Heart left ventricle (tissue), 16 donors: ENCODE measurements around the gene AKAP12. TPM values are rescaled to one million over a fixed set of nuclear protein-coding genes. Genes with fewer than 3 reads are reported as not detected.
A peak's percentile ranks its signal among the peaks of the same experiment; 100 is the strongest.

ENCODE experiments used
- ATAC-seq, 4 donors: fragments of 200-7000 bp; cut with Tn5 transposase; one replicate each; pipeline ENCODE4 v1.9.1; 2020 to 2022; ENCODE audit warnings: moderate library complexity in 4 of 4, mild to moderate bottlenecking in 3 of 4, moderate number of reproducible peaks in 1 of 4
- DNase-seq, 5 donors: peaks; one replicate each; pipeline ENCODE4 v3.0.0-alpha.2; 2020
- H3K27ac ChIP-seq, 12 donors: fragments of 200-600 bp; sonication (generic) in 4 of 12; one replicate each; pipeline versions ENCODE4 v1.5.0 to v1.8.0; 2016 to 2022; ENCODE audit warnings: mild to moderate bottlenecking in 2 of 12
- H3K27me3 ChIP-seq, 9 donors: fragments of 200-600 bp; sonication (generic) in 2 of 9; one replicate each; pipeline versions ENCODE4 v1.5.1 to v1.8.0; 2016 to 2022; ENCODE audit warnings: mild to moderate bottlenecking in 3 of 9
- H3K36me3 ChIP-seq, 9 donors: fragments of 200-600 bp; sonication (generic) in 2 of 9; one replicate each; pipeline versions ENCODE4 v1.5.0 to v1.8.0; 2018 to 2022; ENCODE audit warnings: mild to moderate bottlenecking in 2 of 9
- H3K4me1 ChIP-seq, 12 donors: fragments of 200-600 bp; sonication (generic) in 4 of 12; one replicate each; pipeline versions ENCODE4 v1.5.0 to v1.8.0; 2016 to 2022; ENCODE audit warnings: mild to moderate bottlenecking in 3 of 12
- H3K4me3 ChIP-seq, 12 donors: fragments of 200-600 bp; sonication (generic) in 4 of 12; one replicate each; pipeline versions ENCODE4 v1.5.0 to v1.8.0; 2017 to 2022; ENCODE audit warnings: mild to moderate bottlenecking in 9 of 12, moderate library complexity in 4 of 12
- H3K9me3 ChIP-seq, 12 donors: fragments of 200-600 bp; sonication (generic) in 4 of 12; one replicate each; pipeline versions ENCODE4 v1.5.0 to v1.8.0; 2016 to 2022; ENCODE audit warnings: mild to moderate bottlenecking in 1 of 12
- CTCF ChIP-seq, 12 donors: fragments of 200-600 bp; sonication (generic) in 4 of 12; IDR thresholded peaks; one replicate each; pipeline versions ENCODE4 v1.5.0 to v1.8.0; 2018 to 2022; ENCODE audit warnings: antibody characterized with exemption in 12 of 12, mild to moderate bottlenecking in 5 of 12
- POLR2A ChIP-seq, 2 donors: fragments of 450-650 bp; IDR thresholded peaks; one replicate each; pipeline ENCODE4 v1.6.1; 2017; ENCODE audit warnings: antibody characterized with exemption in 2 of 2, mild to moderate bottlenecking in 2 of 2, moderate library complexity in 2 of 2
- WGBS, 4 donors: extraction: QIAGEN DNeasy Blood & Tissue Kit in 2 of 4; methylation state at CpG; one replicate each; pipeline versions ENCODE4 v1.1.5 to v1.1.7; 2013 to 2018; 5-methylcytosine and 5-hydroxymethylcytosine counted together
- intact Hi-C, 10 donors: fragments of 100-400 bp; cut with DNase I; formaldehyde crosslinking; loops; one replicate each; pipeline versions ENCODE4 v1.11.1 to v1.14.2; 2022
- polyA plus RNA-seq, 2 donors: library from polyadenylated mRNA; stranded (reverse); fragments of 200-250 nt; gene quantifications; one replicate each; pipeline ENCODE4 v1.2.3, GENCODE V29; 2013
- total RNA-seq, 9 donors: library from RNA; depleted of rRNA in 2 of 9; stranded (reverse); fragments of >200 nt in 2 of 9; fragmentation: NEBNext Ultra II Directional in 3 of 9; extraction: Animal tissue kit (Norgen Biotek cat#: 25700) in 3 of 9; gene quantifications; one replicate each; pipeline versions ENCODE4 v1.1.0 to v1.2.4, GENCODE V29; 2016 to 2023
- donor health status: ischemic (EF 13 %, LVEDD 7.1; RV severe dilation, severe dysfunction).
- donor health status: healthy with polysubstance abuse.
- donor health status: DM: no; HTN: yes; CAD: no.
- donor health status: DM: no; HTN: no; CAD: no.
- donor health status: ischemic (EF 25% LVEDD 6.9; RV normal size, moderate dysfunction).
- donor health status: ischemic (EF 25% LVEDD 5.7; RV mildly dilated, moderate dysfunction).
- donor health status: healthy.
- donor health status: DM: yes; HTN: yes; CAD: no.
- donor health status: ischemic (EF 35%, LVEDD 5.7; RV mildly dilated, moderate dysfunction).
- donor health status: nonischemic (EF 11% LVEDD 7.7; RV severe dilation, severe dysfunction).
- donor health status: DM: yes; HTN: yes; CAD: no.
- donor health status: PGD.
- donor health status: ischemic (EF 29% LVEDD 5.4; RV normal size, mild dysfunction).
- donor health status: nonischemic (EF 23%, LVEDD 6.1; RV moderate dilation, normal function).

AKAP12 gene
- total and polyA plus RNA-seq, 11 donors: 3.7 to 33.5 (median 13.8) TPM

- Histone ChIP-seq H3K27ac (peak overlapping the region in 8 of 12 donors; percentile 34 to 83 (median 64)), H3K4me1 (peaks cover 0 to 30% (median 18%) of the 10 kb centered on the region in 12 donors), H3K36me3 (no peaks in the 10 kb centered on the region), H3K9me3 (no peaks in the 10 kb centered on the region), H3K27me3 (peaks cover 0 to 13% (median 0%) of the 10 kb centered on the region in 9 donors), H3K4me3 (peak overlapping the region; percentile 24 to 66 (median 59))
- DNase-seq (no peak), ATAC-seq (no peak)
- intact Hi-C loops: loop anchor here in 2 of 10 donors (2.0 to 5.0 kb wide), 2 partner anchors 434 to 435 kb away; no protein-coding TSS in a partner anchor
- WGBS, 4 donors: 59 to 67% (median 64%) methylated on average over 8 of the region's 8 CpGs
- TF ChIP-seq CTCF (IDR thresholded peaks at IDR 0.05) (no peak), POLR2A (IDR thresholded peaks at IDR 0.05) (no peak)
Observed at GRCh38 chr6:151326116-151326825, 86.5 kb downstream of the AKAP12 start.

- 75 to 81% (median 81%) methylated on average over 4 of the region's 4 CpGs for WGBS, 4 donors
- Histone ChIP-seq H3K27ac (no peak overlapping the region), H3K27me3 (peaks cover 0 to 13% (median 0%) of the 10 kb centered on the region in 9 donors), H3K9me3 (no peaks in the 10 kb centered on the region), H3K4me3 (no peak overlapping the region), H3K4me1 (peaks cover 0 to 30% (median 18%) of the 10 kb centered on the region in 12 donors), H3K36me3 (no peaks in the 10 kb centered on the region)
- ATAC-seq (no peak), DNase-seq (no peak)
- TF ChIP-seq CTCF (IDR thresholded peaks at IDR 0.05): no peak
- no peak for TF ChIP-seq POLR2A (IDR thresholded peaks at IDR 0.05)
- intact Hi-C loops: loop anchor here in 2 of 10 donors (2.0 to 5.0 kb wide), 2 partner anchors 435 to 436 kb away; no protein-coding TSS in a partner anchor
Observed at GRCh38 chr6:151327101-151327500, 87.3 kb downstream of the AKAP12 start.

- Histone ChIP-seq H3K27ac (peak overlapping the region in 1 of 12 donors; percentile 43), H3K4me1 (peaks cover 0 to 11% (median 6%) of the 10 kb centered on the region in 12 donors), H3K36me3 (peaks cover 0 to 7% (median 0%) of the 10 kb centered on the region in 9 donors), H3K27me3 (peaks cover 0 to 6% (median 0%) of the 10 kb centered on the region in 9 donors), H3K9me3 (no peaks in the 10 kb centered on the region), H3K4me3 (no peak overlapping the region)
- intact Hi-C loops: loop anchor here in 2 of 10 donors (5.0 to 10.0 kb wide), 2 partner anchors 438 to 915 kb away; no protein-coding TSS in a partner anchor
- no peak for ATAC-seq
- no peak for DNase-seq
- TF ChIP-seq CTCF (IDR thresholded peaks at IDR 0.05) (no peak), POLR2A (IDR thresholded peaks at IDR 0.05) (no peak)
- 66 to 69% (median 66%) methylated on average over 6 of the region's 6 CpGs for WGBS, 4 donors
Observed at GRCh38 chr6:151330130-151330696, 90.4 kb downstream of the AKAP12 start.

- intact Hi-C loops: loop anchor here in 5 of 10 donors (1.0 to 10.0 kb wide), 3 partner anchors 443 to 921 kb away; no protein-coding TSS in a partner anchor
- no peak overlapping the region for H3K27ac ChIP-seq
- H3K4me1 ChIP-seq: peaks cover 0 to 2% (median 0%) of the 10 kb centered on the region in 12 donors
- no peak overlapping the region for H3K4me3 ChIP-seq
- H3K36me3 ChIP-seq: peaks cover 0 to 7% (median 0%) of the 10 kb centered on the region in 9 donors
- TF ChIP-seq POLR2A (IDR thresholded peaks at IDR 0.05): no peak
- TF ChIP-seq CTCF (IDR thresholded peaks at IDR 0.05): no peak
- no peaks in the 10 kb centered on the region for H3K27me3 ChIP-seq
- H3K9me3 ChIP-seq: peaks cover 0 to 3% (median 0%) of the 10 kb centered on the region in 12 donors
- DNase-seq (no peak), ATAC-seq (no peak)
Observed at GRCh38 chr6:151335930-151336329, 96.2 kb downstream of the AKAP12 start.
